ENCODE measurements around the gene SLC35E1. TPM values are rescaled to one million over a fixed set of nuclear protein-coding genes. Genes with fewer than 3 reads are reported as not detected.
"Not testable (repeated sequence)": the region's sequence is repeated elsewhere in the genome, so short reads cannot be mapped to it uniquely, and the experiment has no call there.

Gene SLC35E1
- total RNA-seq, 2 experiments from 2014 or later: 46.2 to 46.3 TPM

DNA sequence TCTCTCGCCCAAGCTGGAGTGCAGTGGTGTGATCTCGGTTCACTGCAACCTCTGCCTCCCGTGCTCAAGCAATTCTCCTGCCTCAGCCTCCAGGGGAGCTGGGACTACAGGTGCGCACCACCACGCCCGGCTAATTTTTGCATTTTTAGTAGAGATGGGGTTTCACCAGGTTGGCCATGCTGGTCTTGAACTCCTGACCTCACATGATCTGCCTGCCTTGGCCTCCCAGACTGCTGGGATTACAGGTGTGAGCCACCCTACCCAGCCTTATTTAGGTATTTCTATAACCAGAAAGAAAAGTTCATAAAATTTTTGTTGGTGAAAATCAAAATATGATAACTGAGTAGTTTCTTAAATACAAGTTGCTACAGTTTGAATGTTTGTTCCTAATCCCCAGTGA lies 28.5 kb downstream of the SLC35E1 start:
- CTCF ChIA-PET: interaction anchor here (1.0 to 1.4 kb wide), 2 partner anchors 84 to 102 kb away, joined by 4 to 5 read pairs; partner anchors contain the start of gene MED26
- Mint-ChIP-seq H3K36me3 (peaks cover 24% of the 10 kb centered on the region), H3K4me1 (peaks cover 53% of the 10 kb centered on the region), H3K4me3 (peak overlapping the region; percentile 81), H3K27ac (peak overlapping the region; percentile 90)
- not testable (repeated sequence) for H3K9me3 Mint-ChIP-seq (ENCODE audit: low read depth); DNase-seq; ATAC-seq; H3K27me3 Mint-ChIP-seq

DNA sequence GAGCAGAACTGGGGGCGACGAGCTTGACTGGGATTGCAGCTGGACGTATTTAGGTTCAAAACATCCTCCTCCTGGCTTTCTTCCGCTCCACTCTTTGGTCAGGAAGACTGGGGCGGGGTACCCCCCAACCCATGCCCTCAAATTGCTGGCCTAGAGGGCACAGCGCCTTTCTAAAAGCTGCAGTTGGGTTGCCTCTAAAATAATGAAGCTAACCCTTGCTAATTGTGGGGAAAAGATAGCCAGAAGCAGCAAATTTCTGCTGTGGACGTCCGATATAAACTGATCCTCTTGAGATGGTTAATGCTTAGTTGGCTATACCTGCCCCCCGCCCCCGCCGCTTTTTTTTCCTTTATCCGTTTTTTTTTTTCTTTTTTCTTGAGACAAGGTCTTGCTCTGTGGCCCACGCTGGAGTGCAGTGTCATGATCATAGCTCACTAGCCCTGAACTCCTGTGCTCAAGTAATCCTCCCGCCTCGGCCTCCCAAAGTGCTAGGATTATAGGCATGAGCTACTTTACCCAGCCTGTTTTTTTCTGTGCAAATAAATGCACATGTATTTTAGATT lies 29.2 kb downstream of the SLC35E1 start:
- no peaks in the 10 kb centered on the region for H3K9me3 Mint-ChIP-seq (ENCODE audit: low read depth)
- H3K36me3 Mint-ChIP-seq: peaks cover 30% of the 10 kb centered on the region
- H3K4me1 Mint-ChIP-seq: peaks cover 53% of the 10 kb centered on the region
- peak overlapping the region; percentile 81 for H3K4me3 Mint-ChIP-seq
- H3K27me3 Mint-ChIP-seq: no peaks in the 10 kb centered on the region
- no peak for ATAC-seq
- peak overlapping the region; percentile 90 for H3K27ac Mint-ChIP-seq
- DNase-seq: no peak
- CTCF ChIA-PET: interaction anchor here (0.8 to 1.4 kb wide), 4 partner anchors 85 to 119 kb away, joined by 3 to 5 read pairs (median 4); partner anchors contain the start of genes MED26 and SMIM7

DNA sequence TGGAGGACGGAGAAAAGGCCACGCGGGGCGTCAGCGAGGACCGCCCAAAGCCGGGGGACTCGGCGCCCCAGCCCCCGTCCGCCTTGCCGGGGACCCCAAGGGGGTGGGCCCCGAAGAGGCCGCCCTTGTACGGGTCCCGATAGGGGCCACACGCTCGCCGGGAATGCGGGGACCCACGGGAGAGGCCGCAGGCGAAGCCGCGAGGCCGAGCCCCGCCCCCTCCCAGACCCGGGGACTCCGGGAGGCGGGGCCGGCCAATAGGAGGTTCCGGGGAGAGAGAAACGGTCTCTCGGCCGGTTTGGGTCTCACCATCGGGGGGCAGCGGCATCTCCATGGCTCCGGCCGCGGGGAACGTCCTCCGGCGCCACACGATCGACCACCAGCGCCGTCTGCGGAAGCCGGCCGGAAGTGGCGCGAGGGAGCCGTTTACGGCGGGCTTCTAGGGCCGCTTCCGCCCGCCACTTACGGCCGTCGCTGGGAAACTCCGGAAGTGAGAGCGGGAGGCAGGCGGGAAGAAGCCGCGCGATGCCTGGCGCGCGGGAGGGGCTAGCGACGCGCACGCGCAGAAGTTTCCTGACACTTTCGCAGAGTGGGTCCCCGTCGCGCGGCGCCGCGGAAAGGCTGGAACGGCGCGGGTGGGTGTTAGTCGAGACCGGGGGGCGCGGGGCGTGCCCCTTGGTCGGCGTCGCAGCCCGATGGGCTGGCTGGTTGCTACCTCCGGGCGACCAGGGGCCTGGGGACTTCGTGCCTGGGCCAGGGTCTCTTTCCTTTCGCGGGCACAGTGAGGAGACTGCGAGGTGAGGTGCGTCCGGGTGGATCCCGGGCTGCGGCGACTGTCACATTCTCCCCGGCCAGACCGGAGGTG lies 29.9 kb downstream of the SLC35E1 start, which contains the start of gene CHERP:
Gene CHERP (minus strand): TSS at position 393 of the 865 bp plus-strand sequence. CDS start 59 bp downstream, at position 334.
- ATAC-seq (peak; percentile 87), DNase-seq (peak; percentile 96)
- H3K27me3 Mint-ChIP-seq: no peaks in the 10 kb centered on the region
- peak within 1 kb of the TSS; percentile 81 for H3K4me3 Mint-ChIP-seq
- CTCF ChIA-PET: interaction anchor here (0.8 to 1.4 kb wide), 7 partner anchors 45 to 131 kb away, joined by 3 to 5 read pairs (median 3); partner anchors contain the start of genes MED26 and SMIM7
- peak within 1 kb of the TSS; percentile 90 for H3K27ac Mint-ChIP-seq
- peaks cover 32% of the 10 kb centered on the region for H3K36me3 Mint-ChIP-seq
- H3K4me1 Mint-ChIP-seq: peaks cover 53% of the 10 kb centered on the region
- H3K9me3 Mint-ChIP-seq (ENCODE audit: low read depth): no peaks in the 10 kb centered on the region

DNA sequence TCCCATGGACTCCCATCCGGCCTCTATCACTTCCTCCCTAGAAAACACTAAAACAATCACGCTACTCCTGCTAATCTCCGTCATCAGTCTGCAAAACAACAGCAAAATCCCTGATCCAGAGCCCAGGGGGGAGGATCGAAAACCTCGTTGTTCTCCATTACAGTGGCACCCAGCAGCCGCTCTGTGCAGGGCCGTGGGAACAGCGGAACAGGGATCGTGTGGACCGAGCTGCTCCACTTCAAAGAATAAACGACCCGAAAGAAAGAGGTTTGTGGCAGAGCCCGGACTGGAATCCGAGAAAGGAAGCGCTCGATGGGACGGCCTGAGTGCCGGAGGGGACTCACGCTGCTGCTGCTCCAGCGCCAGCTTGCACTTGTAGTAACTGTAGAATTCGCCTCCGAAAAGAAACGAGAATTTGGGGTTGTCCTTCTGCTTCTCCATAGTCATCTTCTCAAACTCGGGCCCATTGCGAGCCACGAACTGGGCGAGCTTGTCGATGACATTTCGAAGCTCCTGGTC lies 30.6 kb downstream of the SLC35E1 start:
- Mint-ChIP-seq H3K36me3 (peaks cover 35% of the 10 kb centered on the region), H3K9me3 (ENCODE audit: low read depth) (no peaks in the 10 kb centered on the region), H3K4me1 (peaks cover 51% of the 10 kb centered on the region), H3K4me3 (peak overlapping the region; percentile 81), H3K27me3 (no peaks in the 10 kb centered on the region), H3K27ac (peak overlapping the region; percentile 73)
- DNase-seq (peak; percentile 54), ATAC-seq (peak; percentile 5)
- CTCF ChIA-PET: interaction anchor here (0.9 to 1.2 kb wide), 4 partner anchors 33 to 131 kb away, joined by 3 read pairs; no protein-coding TSS in a partner anchor

DNA sequence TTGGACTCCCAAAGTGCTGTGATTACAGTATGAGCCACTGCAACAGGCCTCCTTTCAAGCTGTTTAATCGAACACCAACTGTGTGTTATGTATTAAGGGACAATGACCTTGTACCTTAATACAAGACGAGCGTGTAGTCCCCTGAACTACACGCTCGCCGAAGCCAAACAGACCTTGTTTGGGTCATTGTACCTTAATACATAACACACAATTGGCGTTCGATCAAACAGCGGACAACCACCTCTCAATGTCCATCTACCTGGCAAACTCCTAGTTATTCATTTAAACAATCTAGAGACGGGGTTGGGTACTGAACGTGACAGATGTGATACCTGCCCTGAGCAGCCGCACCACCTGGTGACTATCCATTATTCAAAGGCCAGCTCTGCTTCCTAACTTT lies 31.3 kb downstream of the SLC35E1 start:
- Mint-ChIP-seq H3K4me1 (peaks cover 49% of the 10 kb centered on the region), H3K27ac (no peak overlapping the region)
- CTCF ChIA-PET: interaction anchor here (0.6 to 1.2 kb wide), 5 partner anchors 34 to 741 kb away, joined by 3 to 4 read pairs (median 3); partner anchors contain the start of gene ANKLE1

DNA sequence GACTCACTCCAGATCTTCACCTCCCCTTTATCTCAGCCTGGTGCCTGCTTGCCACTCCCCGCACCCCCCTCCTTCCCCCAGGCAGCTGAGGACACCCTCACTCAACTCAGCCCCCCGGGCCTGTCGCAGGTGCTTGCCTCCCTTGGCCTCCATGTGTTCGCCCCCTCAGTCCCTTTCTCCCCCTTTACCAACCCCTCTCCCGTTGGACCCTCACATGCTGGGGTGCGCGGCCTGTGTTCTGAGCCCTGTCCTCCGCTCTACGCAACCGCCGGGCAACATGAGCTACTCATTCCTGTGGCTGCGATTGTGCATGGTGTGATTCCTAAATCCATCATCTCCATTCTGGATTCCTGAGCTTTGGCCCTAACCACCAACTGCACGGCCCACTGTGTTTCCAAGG lies 35.1 kb downstream of the SLC35E1 start:
- no peak for ATAC-seq
- Mint-ChIP-seq H3K4me1 (peaks cover 28% of the 10 kb centered on the region), H3K9me3 (ENCODE audit: low read depth) (no peaks in the 10 kb centered on the region), H3K36me3 (peaks cover 49% of the 10 kb centered on the region), H3K27me3 (no peaks in the 10 kb centered on the region), H3K27ac (no peak overlapping the region), H3K4me3 (no peak overlapping the region)
- CTCF ChIA-PET: interaction anchor here (0.6 kb wide), 1 partner anchor 392 kb away, joined by 3 read pairs; no protein-coding TSS in a partner anchor
- no peak for DNase-seq

More for the DNA sequence above, 31.3 kb downstream of the SLC35E1 start:
- DNase-seq: no peak
- Mint-ChIP-seq H3K36me3 (peaks cover 39% of the 10 kb centered on the region), H3K27me3 (no peaks in the 10 kb centered on the region), H3K4me3 (peak overlapping the region; percentile 81), H3K9me3 (ENCODE audit: low read depth) (no peaks in the 10 kb centered on the region)
- ATAC-seq: no peak

DNA sequence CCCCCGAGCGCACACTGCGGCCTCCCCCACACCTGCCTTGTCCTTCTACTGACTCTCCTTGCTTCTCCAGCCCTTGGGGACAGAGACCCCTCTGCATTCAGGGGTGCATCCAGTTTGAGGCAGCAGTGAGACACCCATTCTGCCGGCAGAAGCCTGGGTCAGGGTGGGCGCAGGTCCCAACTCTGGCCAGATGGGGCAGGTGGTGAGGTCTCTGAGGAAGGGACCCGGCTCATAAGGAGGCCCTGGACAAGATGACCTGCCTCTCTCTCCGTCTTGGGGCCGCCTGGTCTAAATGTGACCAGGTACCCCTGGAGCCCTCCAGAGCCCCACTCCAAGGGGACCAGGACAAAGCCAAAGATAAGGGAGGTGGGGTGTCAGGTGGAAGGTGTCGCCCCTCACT lies 36.1 kb downstream of the SLC35E1 start:
- Mint-ChIP-seq H3K27me3 (no peaks in the 10 kb centered on the region), H3K4me1 (peaks cover 24% of the 10 kb centered on the region), H3K9me3 (ENCODE audit: low read depth) (no peaks in the 10 kb centered on the region), H3K36me3 (peaks cover 53% of the 10 kb centered on the region), H3K4me3 (no peak overlapping the region), H3K27ac (no peak overlapping the region)
- CTCF ChIA-PET: no interaction called here
- DNase-seq: no peak
- ATAC-seq: no peak

DNA sequence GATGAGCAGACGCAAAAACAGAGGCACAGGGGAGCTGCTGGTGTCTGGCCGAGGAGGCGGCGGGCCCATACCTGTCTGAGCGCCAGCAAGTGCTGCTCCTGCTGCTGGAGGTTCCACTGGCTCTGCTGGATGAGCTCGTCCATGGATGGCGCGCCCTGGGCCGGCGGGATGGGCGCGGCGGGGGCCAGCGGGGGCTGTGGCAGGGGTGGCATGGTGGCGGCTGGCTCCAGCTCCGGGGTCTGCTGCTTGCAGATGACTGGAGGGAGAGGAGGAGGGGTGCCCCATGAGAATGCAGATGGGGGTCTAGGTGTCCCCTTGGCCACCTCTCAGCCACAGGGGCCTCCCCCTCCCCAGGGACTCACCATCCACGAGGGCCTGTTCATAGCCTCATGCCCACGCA lies 36.8 kb downstream of the SLC35E1 start:
- H3K27ac Mint-ChIP-seq: no peak overlapping the region
- no peaks in the 10 kb centered on the region for H3K27me3 Mint-ChIP-seq

DNA sequence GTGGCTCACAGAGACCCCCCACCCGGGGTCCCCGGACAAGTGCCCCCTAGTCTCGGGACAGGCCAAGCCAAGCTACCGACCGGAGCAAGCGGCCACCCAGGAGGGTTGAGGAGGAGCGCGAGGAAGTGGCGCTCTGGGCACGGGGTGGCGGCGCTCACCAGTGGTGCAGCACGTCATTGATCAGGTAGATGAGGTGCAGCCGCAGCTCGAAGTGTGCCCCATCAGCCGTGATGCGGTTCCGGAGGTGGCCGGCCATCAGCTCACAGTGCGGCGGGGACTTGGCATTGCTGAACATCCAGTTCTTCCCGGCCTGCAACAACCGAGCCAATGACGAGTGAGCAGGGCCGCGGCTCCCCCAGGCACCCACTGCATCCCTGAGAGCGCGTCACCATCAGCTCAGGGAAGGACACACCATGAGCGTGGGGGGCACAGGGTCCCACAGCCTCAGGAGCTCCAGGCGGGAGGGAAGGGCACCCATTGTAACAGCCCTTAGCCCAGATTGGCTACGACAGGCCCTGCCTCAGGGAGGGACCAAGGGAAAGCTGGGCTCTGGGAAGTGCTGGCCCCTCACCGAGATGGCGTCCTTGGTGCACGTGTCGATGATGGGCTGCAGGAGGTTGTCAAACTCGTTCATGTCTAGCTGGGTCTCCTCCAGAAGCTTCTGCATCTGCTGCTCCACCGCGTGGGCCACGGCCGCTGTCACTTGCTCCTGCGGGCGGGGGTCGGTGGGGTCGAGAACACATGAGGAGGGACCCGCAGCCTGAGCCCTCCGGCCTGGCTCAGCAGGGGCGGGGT lies 39.6 kb downstream of the SLC35E1 start:
- Mint-ChIP-seq H3K4me1 (peaks cover 1% of the 10 kb centered on the region), H3K27me3 (no peaks in the 10 kb centered on the region), H3K9me3 (ENCODE audit: low read depth) (no peaks in the 10 kb centered on the region), H3K36me3 (peaks cover 51% of the 10 kb centered on the region), H3K27ac (no peak overlapping the region), H3K4me3 (no peak overlapping the region)
- CTCF ChIA-PET: no interaction called here
- ATAC-seq (no peak), DNase-seq (no peak)

More for the DNA sequence above, 36.8 kb downstream of the SLC35E1 start:
- Mint-ChIP-seq H3K36me3 (peaks cover 54% of the 10 kb centered on the region), H3K4me1 (peaks cover 17% of the 10 kb centered on the region), H3K4me3 (no peak overlapping the region), H3K9me3 (ENCODE audit: low read depth) (no peaks in the 10 kb centered on the region)
- DNase-seq (no peak), ATAC-seq (no peak)
- CTCF ChIA-PET: no interaction called here

DNA sequence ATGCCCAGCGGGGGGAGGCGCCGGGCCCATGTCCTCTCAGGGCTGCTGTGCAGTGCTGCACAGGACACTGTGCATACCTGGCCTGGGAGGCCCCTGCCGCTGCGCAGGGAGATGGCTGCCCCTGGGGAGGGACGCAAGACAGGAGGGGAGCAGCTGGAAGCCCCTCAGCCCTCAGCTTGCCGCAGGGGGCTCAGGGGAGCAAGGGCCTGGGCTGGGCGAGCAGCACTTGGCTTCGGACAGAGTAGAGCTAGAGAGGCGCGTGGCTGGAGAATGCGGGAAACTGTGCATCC lies 40.9 kb downstream of the SLC35E1 start:
- H3K4me1 Mint-ChIP-seq: no peaks in the 10 kb centered on the region
- H3K4me3 Mint-ChIP-seq: no peak overlapping the region
- peaks cover 49% of the 10 kb centered on the region for H3K36me3 Mint-ChIP-seq
- no peaks in the 10 kb centered on the region for H3K9me3 Mint-ChIP-seq (ENCODE audit: low read depth)
- no peak for ATAC-seq
- DNase-seq: no peak
- CTCF ChIA-PET: no interaction called here
- no peak overlapping the region for H3K27ac Mint-ChIP-seq
- H3K27me3 Mint-ChIP-seq: no peaks in the 10 kb centered on the region

DNA sequence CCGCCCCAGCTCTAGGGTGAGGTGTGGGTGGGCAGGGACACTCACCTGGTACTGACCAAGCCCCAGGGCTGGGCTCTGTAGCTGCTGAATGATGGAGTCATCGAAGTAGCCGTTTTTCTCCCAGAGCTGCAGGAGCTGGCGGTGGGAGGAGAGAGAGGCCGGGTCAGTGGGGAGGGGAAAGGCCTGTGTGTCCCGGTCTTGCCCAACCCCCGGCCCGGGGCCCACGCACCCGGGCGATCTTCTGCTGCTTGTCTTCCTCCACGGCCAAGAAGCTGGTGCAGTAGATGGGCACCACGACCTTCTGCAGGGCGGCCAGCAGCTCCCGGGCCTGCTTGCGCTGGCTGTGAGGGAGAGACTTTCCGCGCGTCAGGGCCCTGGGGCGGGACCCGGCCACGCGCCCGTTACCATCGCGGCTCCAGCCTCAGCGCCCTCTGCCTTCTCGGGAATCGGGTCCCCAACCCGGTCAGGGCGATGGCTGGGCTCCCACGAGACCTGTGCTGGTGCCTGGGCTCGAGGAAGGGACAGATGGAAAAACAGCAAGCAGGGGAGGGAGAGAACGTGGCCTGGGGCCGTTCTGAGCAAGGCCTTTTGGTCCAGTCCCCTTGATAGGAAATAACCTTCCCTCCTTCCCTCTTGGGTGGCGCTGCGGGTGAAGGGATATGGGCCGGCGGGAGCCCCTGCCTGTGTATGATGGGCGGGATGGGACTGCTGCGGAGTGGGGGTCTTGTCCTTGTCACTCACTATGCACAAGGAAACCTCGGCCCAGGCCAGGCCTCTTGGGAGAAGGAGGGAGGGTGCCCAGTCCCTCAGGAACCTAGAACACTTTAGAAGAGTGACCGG lies 41.5 kb downstream of the SLC35E1 start:
- no peak overlapping the region for H3K27ac Mint-ChIP-seq
- no peak overlapping the region for H3K4me3 Mint-ChIP-seq
- CTCF ChIA-PET: no interaction called here
- peaks cover 49% of the 10 kb centered on the region for H3K36me3 Mint-ChIP-seq
- no peaks in the 10 kb centered on the region for H3K27me3 Mint-ChIP-seq
- no peaks in the 10 kb centered on the region for H3K4me1 Mint-ChIP-seq
- no peak for ATAC-seq
- DNase-seq: no peak
- H3K9me3 Mint-ChIP-seq (ENCODE audit: low read depth): no peaks in the 10 kb centered on the region

DNA sequence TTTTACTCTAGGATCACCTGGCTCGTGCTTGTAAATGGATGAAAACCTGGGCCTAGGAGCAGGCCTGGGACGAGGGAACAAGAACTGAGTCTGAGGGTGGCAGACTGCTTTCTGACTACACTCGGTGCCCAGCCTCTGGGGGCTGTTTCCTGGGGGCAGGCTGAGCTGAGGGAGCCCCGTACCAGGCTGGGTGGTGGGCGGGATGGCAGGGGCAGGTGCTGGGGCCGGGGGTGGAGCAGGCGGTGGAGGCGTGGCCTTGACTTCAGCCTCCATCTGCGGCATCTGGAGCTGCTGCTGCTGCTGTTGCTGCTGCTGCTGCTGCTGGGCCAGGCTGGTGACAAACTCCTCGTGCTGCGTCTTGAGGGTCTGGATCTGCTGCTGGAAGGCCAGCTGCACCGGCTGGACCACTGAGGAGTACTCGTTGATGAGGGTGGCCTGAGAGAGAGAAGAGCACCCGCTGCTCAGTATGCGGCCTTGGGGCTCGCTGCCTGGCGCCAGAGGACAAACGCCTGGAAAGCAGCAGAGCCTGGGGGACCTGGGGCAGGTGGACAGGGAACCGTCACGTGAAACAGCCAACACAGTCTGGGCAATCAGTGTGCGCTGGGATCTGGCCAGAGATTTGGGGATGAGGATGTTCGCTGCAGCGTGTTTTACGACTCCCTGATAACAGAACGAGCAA lies 42.6 kb downstream of the SLC35E1 start:
- Mint-ChIP-seq H3K4me3 (no peak overlapping the region), H3K36me3 (peaks cover 47% of the 10 kb centered on the region), H3K27ac (no peak overlapping the region), H3K4me1 (no peaks in the 10 kb centered on the region), H3K9me3 (ENCODE audit: low read depth) (no peaks in the 10 kb centered on the region), H3K27me3 (no peaks in the 10 kb centered on the region)
- no peak for ATAC-seq
- CTCF ChIA-PET: no interaction called here
- DNase-seq: no peak

Measured in activated CD8-positive, alpha-beta memory T cell treated with anti-CD3 and anti-CD28 coated beads, Interleukin-2, amount 10 ng/mL, durations not matched to agents 7 days and 5 days (primary cell).